HCT116 (cell line): ENCODE data around the gene UMODL1. TPM values are rescaled to one million over a fixed set of nuclear protein-coding genes. Genes with fewer than 3 reads are reported as not detected.

Experiments
- ATAC-seq: fragments of 200-7000 bp; cut with Tn5 transposase; 2 replicates; pipeline ENCODE4 v1.9.1; 2020; ENCODE audit warnings: mild to moderate bottlenecking, moderate library complexity
- BruUV-seq: library from RNA; stranded (reverse); fragments of 400-500 nt; replicated peaks from 2 replicates; lab custom pipeline; 2021; lab: Mats Ljungman, UMichigan
- CTCF ChIA-PET: fragments of 300-600 bp; sonication (Branson Sonifier 250); formaldehyde crosslinking; loops from one replicate; lab custom pipeline; 2021; ENCODE audit warnings: antibody characterized with exemption; lab: Charles Lee
- POLR2A ChIA-PET: fragments of 300-600, 350-600 bp; sonication (Branson Sonifier 250); formaldehyde crosslinking; loops from one replicate; lab custom pipeline; 2021; ENCODE audit warnings: antibody characterized with exemption; lab: Charles Lee
- RAD21 ChIA-PET, 2 experiments: fragments of 300-600 bp; sonication (Branson Sonifier 250); formaldehyde crosslinking; loops; one replicate each; lab custom pipeline; 2023; ENCODE audit warnings: low total read pairs in 2 of 2; ENCODE audit not compliant: uncharacterized antibody in 2 of 2, unreplicated experiment in 2 of 2, low non-redundant PET in 1 of 2; lab: Charles Lee
- DNase-seq: peaks from one replicate; pipeline ENCODE4 v3.0.0-alpha.2; 2010; ENCODE audit warnings: low read depth, low spot score
- H2AFZ ChIP-seq: fragments of 200-600 bp; shearing (Covaris generic), sonication (generic); 2 replicates; pipeline ENCODE4 v1.6.1; 2017; ENCODE audit warnings: low read depth, mixed run types, mixed read lengths, antibody characterized with exemption, low read length; ENCODE audit not compliant: poor library complexity, severe bottlenecking
- H3K27ac ChIP-seq: 2 replicates; pipeline ENCODE4 v1.5.1; 2012; ENCODE audit warnings: low read depth, low read length
- H3K27me3 ChIP-seq: fragments of 200-600 bp; sonication (generic); 2 replicates; pipeline ENCODE4 v1.6.1; 2016; ENCODE audit warnings: mixed run types, low read length, mixed read lengths; ENCODE audit not compliant: insufficient read depth
- H3K36me3 ChIP-seq, 2 experiments: fragments of 200-500 bp in 1 of 2; fragments of 200-600 bp in 1 of 2; sonication (Bioruptor generic) in 1 of 2; sonication (generic) in 1 of 2; 2 replicates each; pipeline versions ENCODE4 v1.5.1 to v1.6.1; 2014 to 2016; ENCODE audit warnings: low read length in 2 of 2, inconsistent platforms in 1 of 2, mixed read lengths in 1 of 2, mixed run types in 1 of 2; ENCODE audit not compliant: insufficient read depth in 2 of 2, control insufficient read depth in 1 of 2
- H3K4me1 ChIP-seq, 2 experiments: fragments of 200-600 bp in 1 of 2; sonication (generic) in 1 of 2; 2 replicates each; pipeline versions ENCODE4 v1.5.1 to v1.6.1; 2012 to 2017; ENCODE audit warnings: low read length in 2 of 2, inconsistent platforms in 1 of 2, mild to moderate bottlenecking in 1 of 2, mixed read lengths in 1 of 2, mixed run types in 1 of 2, moderate library complexity in 1 of 2; ENCODE audit not compliant: insufficient read depth in 2 of 2, control insufficient read depth in 1 of 2
- H3K4me2 ChIP-seq: fragments of 200-600 bp; sonication (generic); 2 replicates; pipeline ENCODE4 v1.6.1; 2017; ENCODE audit warnings: mixed run types, low read length, mixed read lengths
- H3K4me3 ChIP-seq, 2 experiments: fragments of 200-600 bp in 1 of 2; sonication (generic) in 1 of 2; replicated peaks in 1 of 2; 2 replicates each; pipeline ENCODE4 v1.5.1; 2011 to 2016; ENCODE audit warnings: low read length in 2 of 2, control low read depth in 1 of 2, low read depth in 1 of 2, mild to moderate bottlenecking in 1 of 2, mixed read lengths in 1 of 2, mixed run types in 1 of 2
- H3K79me2 ChIP-seq: fragments of 200-600 bp; sonication (generic); 2 replicates; pipeline ENCODE4 v1.6.1; 2017; ENCODE audit warnings: mild to moderate bottlenecking, mixed run types, low read length, moderate library complexity, mixed read lengths; ENCODE audit not compliant: insufficient read depth
- H3K9ac ChIP-seq: fragments of 200-600 bp; sonication (generic); 2 replicates; pipeline ENCODE4 v1.6.1; 2016; ENCODE audit warnings: low read length, mixed read lengths
- H3K9me2 ChIP-seq: fragments of 200-600 bp; sonication (generic), shearing (Covaris generic); 2 replicates; pipeline ENCODE4 v1.6.1; 2017; ENCODE audit warnings: mixed run types, mild to moderate bottlenecking, moderate library complexity; ENCODE audit not compliant: insufficient read depth
- H3K9me3 ChIP-seq, 2 experiments: fragments of 200-500 bp in 1 of 2; fragments of 200-600 bp in 1 of 2; sonication (Bioruptor generic) in 1 of 2; sonication (generic) in 1 of 2; 2 replicates each; pipeline ENCODE4 v1.6.1; 2014 to 2017; ENCODE audit warnings: low read length in 2 of 2, mixed read lengths in 2 of 2, inconsistent platforms in 1 of 2, low read depth in 1 of 2, mild to moderate bottlenecking in 1 of 2, mixed run types in 1 of 2, moderate library complexity in 1 of 2; ENCODE audit not compliant: control insufficient read depth in 1 of 2, insufficient read depth in 1 of 2
- H4K20me1 ChIP-seq: fragments of 200-600 bp; sonication (generic), shearing (Covaris generic); 2 replicates; pipeline ENCODE4 v1.6.1; 2017; ENCODE audit warnings: mixed run types, mild to moderate bottlenecking, moderate library complexity; ENCODE audit not compliant: insufficient read depth
- ATF3 ChIP-seq: IDR thresholded peaks from 2 replicates; pipeline ENCODE4 v1.6.1; 2012
- CBX3 ChIP-seq: IDR thresholded peaks from 2 replicates; pipeline ENCODE4 v1.6.1; 2012; ENCODE audit warnings: low read depth
- CEBPB ChIP-seq: IDR thresholded peaks from 2 replicates; pipeline ENCODE4 v1.6.1; 2012; ENCODE audit warnings: low read depth
- EGR1 ChIP-seq: IDR thresholded peaks from 2 replicates; pipeline ENCODE4 v1.6.1; 2012; ENCODE audit warnings: low read depth
- EZH2phosphoT487 ChIP-seq: fragments of 200-600 bp; IDR thresholded peaks from 2 replicates; pipeline ENCODE4 v1.6.1; 2018; ENCODE audit warnings: antibody characterized with exemption, borderline replicate concordance
- FOSL1 ChIP-seq: IDR thresholded peaks from 2 replicates; pipeline ENCODE4 v1.6.1; 2012; ENCODE audit warnings: low read depth
- JUND ChIP-seq: IDR thresholded peaks from 2 replicates; pipeline ENCODE4 v1.6.1; 2012
- MAX ChIP-seq: IDR thresholded peaks from 2 replicates; pipeline ENCODE4 v1.6.1; 2012
- POLR2A ChIP-seq: IDR thresholded peaks from 2 replicates; pipeline ENCODE4 v1.7.0; 2011; ENCODE audit warnings: borderline replicate concordance; ENCODE audit not compliant: insufficient read depth, insufficient read length; ENCODE audit errors: extremely low read depth
- POLR2AphosphoS5 ChIP-seq: IDR thresholded peaks from 2 replicates; pipeline ENCODE4 v1.6.1; 2011; ENCODE audit warnings: mild to moderate bottlenecking, low read depth, low read length, moderate library complexity
- RAD21 ChIP-seq: IDR thresholded peaks from 2 replicates; pipeline ENCODE4 v1.6.1; 2012; ENCODE audit warnings: low read depth, mild to moderate bottlenecking
- SIN3A ChIP-seq: IDR thresholded peaks from 2 replicates; pipeline ENCODE4 v1.6.1; 2012; ENCODE audit warnings: low read depth
- SP1 ChIP-seq: IDR thresholded peaks from 2 replicates; pipeline ENCODE4 v1.6.1; 2012; ENCODE audit warnings: low read depth
- SRF ChIP-seq: IDR thresholded peaks from 2 replicates; pipeline ENCODE4 v1.6.1; 2012; ENCODE audit warnings: low read depth
- TCF7L2 ChIP-seq: IDR thresholded peaks from 2 replicates; pipeline ENCODE4 v1.7.0; 2011; ENCODE audit warnings: borderline replicate concordance, inconsistent platforms; ENCODE audit not compliant: insufficient read depth, insufficient read length; ENCODE audit errors: extremely low read depth
- ZBTB33 ChIP-seq: IDR thresholded peaks from 2 replicates; pipeline ENCODE4 v1.6.1; 2011; ENCODE audit warnings: mild to moderate bottlenecking, low read length, moderate library complexity; ENCODE audit not compliant: insufficient replicate concordance; ENCODE audit errors: extremely low read depth
- ZFX ChIP-seq: fragments of 450-650 bp; IDR thresholded peaks from 2 replicates; pipeline ENCODE4 v1.6.1; 2017
- ZNF274 ChIP-seq: fragments of 200-500 bp; sonication (Bioruptor generic); IDR thresholded peaks from 2 replicates; pipeline ENCODE4 v1.6.1; 2014; ENCODE audit warnings: mild to moderate bottlenecking, low read depth, low read length, inconsistent platforms
- intact Hi-C: fragments of 100-400 bp; cut with micrococcal nuclease; formaldehyde crosslinking; loops from 2 replicates; pipeline ENCODE4 v1.10.0; 2022
- total RNA-seq: library from RNA; stranded (reverse); gene quantifications from one replicate; pipeline ENCODE4 v1.2.1, GENCODE V29; 2021; ENCODE audit not compliant: unreplicated experiment

Gene UMODL1
- total RNA-seq, 1 experiment from 2014 or later: not detected

- BruUV-seq: no TSS peak
- POLR2A ChIA-PET: no interaction called here
Observed at GRCh38 chr21:42169758-42170157, 98.6 kb downstream of the UMODL1 start.

More at GRCh38 chr21:42169758-42170157, 98.6 kb downstream of the UMODL1 start:
- Histone ChIP-seq H4K20me1 (no peaks in the 10 kb centered on the region), H3K4me2 (no peak overlapping the region), H3K9ac (no peak overlapping the region), H3K4me1 (peaks cover 8 to 26% of the 10 kb centered on the region in 2 experiments; a peak in 3 of 4 replicates), H3K27me3 (no peaks in the 10 kb centered on the region), H3K36me3 (no peaks in the 10 kb centered on the region), H3K4me3 (no peak overlapping the region), H3K9me2 (no peaks in the 10 kb centered on the region), H3K79me2 (no peaks in the 10 kb centered on the region), H2AFZ (peak overlapping the region; percentile 69), H3K27ac (no peak overlapping the region), H3K9me3 (no peaks in the 10 kb centered on the region)
- intact Hi-C loops: no loop called here
- ChIA-PET CTCF (no interaction called here), RAD21 (no interaction called here)
- TF ChIP-seq ATF3 (no peak), FOSL1 (no peak), SIN3A (no peak), ZNF274 (no peak), ZBTB33 (no peak), CEBPB (no peak), SP1 (no peak), JUND (no peak), MAX (no peak), EZH2phosphoT487 (no peak), EGR1 (no peak), SRF (no peak), POLR2A (no peak), CBX3 (no peak), TCF7L2 (no peak), RAD21 (no peak), POLR2AphosphoS5 (no peak), ZFX (no peak)
- ATAC-seq (no peak), DNase-seq (no peak)
